Liver (tissue), 9 donors: ENCODE results near the gene YAF2. TPM values are rescaled to one million over a fixed set of nuclear protein-coding genes. Genes with fewer than 3 reads are reported as not detected.

ENCODE experiments used
- DNase-seq: peaks from one replicate; pipeline ENCODE4 v3.0.0-alpha.2; 2017; ENCODE audit warnings: low spot score
- H3K27ac ChIP-seq, 2 donors: one replicate each; pipeline ENCODE4 v1.7.0; 2013; ENCODE audit warnings: inconsistent platforms in 2 of 2, low read length in 2 of 2, control low read depth in 1 of 2, low read depth in 1 of 2, mild to moderate bottlenecking in 1 of 2
- H3K27me3 ChIP-seq, 4 donors: one replicate each; pipeline versions ENCODE4 v1.6.1 to v1.7.0; 2013; ENCODE audit warnings: low read length in 3 of 4, inconsistent platforms in 1 of 4, mild to moderate bottlenecking in 1 of 4, moderate library complexity in 1 of 4; ENCODE audit not compliant: control insufficient read depth in 4 of 4, insufficient read depth in 4 of 4
- H3K36me3 ChIP-seq, 4 donors: one replicate each; pipeline versions ENCODE4 v1.6.1 to v1.7.0; 2013; ENCODE audit warnings: low read length in 3 of 4, mild to moderate bottlenecking in 3 of 4, low read depth in 1 of 4, moderate library complexity in 1 of 4; ENCODE audit not compliant: control insufficient read depth in 4 of 4, insufficient read depth in 3 of 4
- H3K4me1 ChIP-seq, 4 donors: one replicate each; pipeline versions ENCODE4 v1.6.1 to v1.7.0; 2013; ENCODE audit warnings: low read length in 3 of 4, mild to moderate bottlenecking in 3 of 4, moderate library complexity in 1 of 4; ENCODE audit not compliant: control insufficient read depth in 4 of 4, insufficient read depth in 4 of 4
- H3K4me3 ChIP-seq, 3 donors: one replicate each; pipeline versions ENCODE4 v1.6.1 to v1.7.0; 2013; ENCODE audit warnings: low read length in 3 of 3, control low read depth in 1 of 3, low read depth in 1 of 3, mild to moderate bottlenecking in 1 of 3
- H3K9ac ChIP-seq, 2 donors: one replicate each; pipeline ENCODE4 v1.7.0; 2013; ENCODE audit warnings: low read length in 2 of 2, mild to moderate bottlenecking in 2 of 2, moderate library complexity in 2 of 2, control low read depth in 1 of 2, low read depth in 1 of 2
- H3K9me3 ChIP-seq, 4 donors: one replicate each; pipeline versions ENCODE4 v1.6.1 to v1.7.0; 2013; ENCODE audit warnings: low read length in 3 of 4; ENCODE audit not compliant: control insufficient read depth in 4 of 4
- ATF3 ChIP-seq: IDR thresholded peaks from 2 replicates; pipeline ENCODE4 v1.6.1; 2016; ENCODE audit warnings: antibody characterized with exemption
- CTCF ChIP-seq: fragments of 150-350 bp; IDR thresholded peaks from 2 replicates; pipeline ENCODE4 v1.5.1; 2017; ENCODE audit warnings: improper control_type of control experiment, low read depth, low read length; ENCODE audit not compliant: missing input control
- EGR1 ChIP-seq, 2 donors: IDR thresholded peaks; 2 replicates each; pipeline ENCODE4 v1.6.1; 2016 to 2018; ENCODE audit warnings: antibody characterized with exemption in 2 of 2, low read depth in 2 of 2
- FOXA1 ChIP-seq: IDR thresholded peaks from 2 replicates; pipeline ENCODE4 v1.6.1; 2016; ENCODE audit warnings: antibody characterized with exemption
- FOXA2 ChIP-seq: IDR thresholded peaks from 2 replicates; pipeline ENCODE4 v1.6.1; 2016; ENCODE audit warnings: antibody characterized with exemption
- GABPA ChIP-seq, 2 donors: IDR thresholded peaks in 1 of 2; conservative IDR thresholded peaks in 1 of 2; 2 replicates each; pipeline ENCODE4 v1.6.1; 2016; ENCODE audit warnings: antibody characterized with exemption in 2 of 2, mild to moderate bottlenecking in 1 of 2, moderate library complexity in 1 of 2
- HNF4A ChIP-seq, 2 donors: conservative IDR thresholded peaks; 2 replicates each; pipeline ENCODE4 v1.6.1; 2016; ENCODE audit warnings: antibody characterized with exemption in 2 of 2, mild to moderate bottlenecking in 2 of 2
- HNF4G ChIP-seq: IDR thresholded peaks from 2 replicates; pipeline ENCODE4 v1.6.1; 2016; ENCODE audit warnings: antibody characterized with exemption
- JUND ChIP-seq, 2 donors: IDR thresholded peaks; 2 replicates each; pipeline ENCODE4 v1.6.1; 2016; ENCODE audit warnings: antibody characterized with exemption in 2 of 2
- MAX ChIP-seq: IDR thresholded peaks from 2 replicates; pipeline ENCODE4 v1.6.1; 2016; ENCODE audit warnings: antibody characterized with exemption
- NR2F2 ChIP-seq: IDR thresholded peaks from 2 replicates; pipeline ENCODE4 v1.6.1; 2016; ENCODE audit warnings: antibody characterized with exemption
- RAD21 ChIP-seq, 2 donors: IDR thresholded peaks; 2 replicates each; pipeline ENCODE4 v1.6.1; 2016; ENCODE audit warnings: antibody characterized with exemption in 2 of 2, mild to moderate bottlenecking in 2 of 2
- RXRA ChIP-seq, 2 donors: IDR thresholded peaks; 2 replicates each; pipeline ENCODE4 v1.6.1; 2017 to 2018; ENCODE audit warnings: antibody characterized with exemption in 2 of 2, mild to moderate bottlenecking in 1 of 2
- SP1 ChIP-seq: IDR thresholded peaks from 2 replicates; pipeline ENCODE4 v1.6.1; 2018; ENCODE audit warnings: antibody characterized with exemption, mild to moderate bottlenecking
- TAF1 ChIP-seq: conservative IDR thresholded peaks from 2 replicates; pipeline ENCODE4 v1.6.1; 2016; ENCODE audit warnings: antibody characterized with exemption, mild to moderate bottlenecking
- YY1 ChIP-seq: IDR thresholded peaks from 2 replicates; pipeline ENCODE4 v1.6.1; 2016; ENCODE audit warnings: antibody characterized with exemption, mild to moderate bottlenecking
- WGBS: extraction: QIAGEN DNeasy Blood & Tissue Kit; methylation state at CpG from one replicate; pipeline ENCODE4 v1.1.7; 2013; 5-methylcytosine and 5-hydroxymethylcytosine counted together
- polyA plus RNA-seq, 2 donors: library from polyadenylated mRNA; stranded (reverse) in 1 of 2; unstranded in 1 of 2; fragments of 200-250 nt in 1 of 2; fragments of >200 nt in 1 of 2; fragmentation: Nextera tagmentation in 1 of 2; extraction: Ambion mirVana in 1 of 2; gene quantifications; one replicate each; pipeline versions ENCODE4 v1.2.1 to v1.2.3, GENCODE V29; 2013 to 2015
- total RNA-seq, 2 donors: library from RNA; depleted of rRNA; stranded (reverse); fragments of >200 nt; gene quantifications; one replicate each; pipeline ENCODE4 v1.2.3, GENCODE V29; 2014
- TF ChIP-seq, protein P1 (sequence below): IDR thresholded peaks from 2 replicates; pipeline ENCODE4 v1.6.1; 2016; ENCODE audit warnings: antibody characterized with exemption
- TF ChIP-seq, protein P2 (sequence below): IDR thresholded peaks from 2 replicates; pipeline ENCODE4 v1.6.1; 2016; ENCODE audit warnings: antibody characterized with exemption, mild to moderate bottlenecking
- donor health status: healthy.
- donor health status: healthy.
- donor health status: healthy.
- donor health status: healthy.
- donor health status: healthy.

YAF2 gene
- total and polyA plus RNA-seq, 4 donors, result 7.3 to 22.9 (median 16.2) TPM

DNA sequence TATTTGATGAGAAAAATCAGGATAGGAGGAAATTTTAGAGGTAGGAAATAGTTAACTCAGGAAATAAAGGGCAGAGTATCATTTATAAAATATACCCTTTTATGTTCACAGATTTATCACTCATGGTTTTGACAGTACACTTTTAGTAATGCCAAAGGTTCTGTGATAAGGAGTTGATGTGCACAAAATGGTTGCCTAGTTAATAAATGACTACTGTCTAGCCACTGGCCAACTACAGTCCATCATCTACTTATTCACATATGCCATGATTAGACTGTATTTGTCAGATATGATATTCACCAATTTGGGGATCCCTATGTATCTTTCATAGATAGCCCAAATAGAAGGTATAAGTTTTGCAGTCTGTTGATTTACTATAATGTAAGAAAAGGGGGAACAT lies 74.1 kb downstream of the YAF2 start:
- Histone ChIP-seq H3K4me3 (no peak overlapping the region), H3K27me3 (no peaks in the 10 kb centered on the region), H3K9ac (no peak overlapping the region), H3K36me3 (peaks cover 0 to 10% (median 8%) of the 10 kb centered on the region in 4 donors), H3K9me3 (no peaks in the 10 kb centered on the region), H3K27ac (no peak overlapping the region), H3K4me1 (peaks cover 0 to 6% (median 0%) of the 10 kb centered on the region in 4 donors)
- TF ChIP-seq HNF4G (no peak), YY1 (peak; percentile 94), RXRA (IDR thresholded peaks at IDR 0.05) (no peak), NR2F2 (no peak), RAD21 (IDR thresholded peaks at IDR 0.05) (no peak)
- TF ChIP-seq, protein P1, sequence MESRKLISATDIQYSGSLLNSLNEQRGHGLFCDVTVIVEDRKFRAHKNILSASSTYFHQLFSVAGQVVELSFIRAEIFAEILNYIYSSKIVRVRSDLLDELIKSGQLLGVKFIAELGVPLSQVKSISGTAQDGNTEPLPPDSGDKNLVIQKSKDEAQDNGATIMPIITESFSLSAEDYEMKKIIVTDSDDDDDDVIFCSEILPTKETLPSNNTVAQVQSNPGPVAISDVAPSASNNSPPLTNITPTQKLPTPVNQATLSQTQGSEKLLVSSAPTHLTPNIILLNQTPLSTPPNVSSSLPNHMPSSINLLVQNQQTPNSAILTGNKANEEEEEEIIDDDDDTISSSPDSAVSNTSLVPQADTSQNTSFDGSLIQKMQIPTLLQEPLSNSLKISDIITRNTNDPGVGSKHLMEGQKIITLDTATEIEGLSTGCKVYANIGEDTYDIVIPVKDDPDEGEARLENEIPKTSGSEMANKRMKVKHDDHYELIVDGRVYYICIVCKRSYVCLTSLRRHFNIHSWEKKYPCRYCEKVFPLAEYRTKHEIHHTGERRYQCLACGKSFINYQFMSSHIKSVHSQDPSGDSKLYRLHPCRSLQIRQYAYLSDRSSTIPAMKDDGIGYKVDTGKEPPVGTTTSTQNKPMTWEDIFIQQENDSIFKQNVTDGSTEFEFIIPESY, result no peak
- DNase-seq, result no peak

GRCh38 chr12:42162965-42163364 lies 75.1 kb downstream of the YAF2 start:
- no peak overlapping the region for H3K4me3 ChIP-seq
- no peak overlapping the region for H3K9ac ChIP-seq
- H3K4me1 ChIP-seq, result peaks cover 0 to 6% (median 0%) of the 10 kb centered on the region in 4 donors
- DNase-seq, result no peak
- peaks cover 0 to 10% (median 8%) of the 10 kb centered on the region in 4 donors for H3K36me3 ChIP-seq
- H3K9me3 ChIP-seq, result no peaks in the 10 kb centered on the region
- WGBS, result 95% methylated on average over 1 of the region's 1 CpG
- H3K27me3 ChIP-seq, result no peaks in the 10 kb centered on the region
- TF ChIP-seq GABPA (IDR thresholded peaks at IDR 0.05 in 1 of 2, conservative IDR thresholded peaks at IDR 0.05 in 1 of 2) (no peak), TAF1 (no peak), RAD21 (IDR thresholded peaks at IDR 0.05) (no peak), NR2F2 (no peak), ATF3 (no peak), CTCF (no peak), JUND (IDR thresholded peaks at IDR 0.05) (no peak), FOXA1 (no peak), EGR1 (IDR thresholded peaks at IDR 0.05; ENCODE audit: low read depth in 2 of 2) (no peak), SP1 (no peak), HNF4G (no peak), RXRA (IDR thresholded peaks at IDR 0.05) (no peak), FOXA2 (no peak), HNF4A (conservative IDR thresholded peaks at IDR 0.05) (no peak), YY1 (no peak), MAX (no peak)
- TF ChIP-seq, protein P1, result no peak
- TF ChIP-seq, protein P2, sequence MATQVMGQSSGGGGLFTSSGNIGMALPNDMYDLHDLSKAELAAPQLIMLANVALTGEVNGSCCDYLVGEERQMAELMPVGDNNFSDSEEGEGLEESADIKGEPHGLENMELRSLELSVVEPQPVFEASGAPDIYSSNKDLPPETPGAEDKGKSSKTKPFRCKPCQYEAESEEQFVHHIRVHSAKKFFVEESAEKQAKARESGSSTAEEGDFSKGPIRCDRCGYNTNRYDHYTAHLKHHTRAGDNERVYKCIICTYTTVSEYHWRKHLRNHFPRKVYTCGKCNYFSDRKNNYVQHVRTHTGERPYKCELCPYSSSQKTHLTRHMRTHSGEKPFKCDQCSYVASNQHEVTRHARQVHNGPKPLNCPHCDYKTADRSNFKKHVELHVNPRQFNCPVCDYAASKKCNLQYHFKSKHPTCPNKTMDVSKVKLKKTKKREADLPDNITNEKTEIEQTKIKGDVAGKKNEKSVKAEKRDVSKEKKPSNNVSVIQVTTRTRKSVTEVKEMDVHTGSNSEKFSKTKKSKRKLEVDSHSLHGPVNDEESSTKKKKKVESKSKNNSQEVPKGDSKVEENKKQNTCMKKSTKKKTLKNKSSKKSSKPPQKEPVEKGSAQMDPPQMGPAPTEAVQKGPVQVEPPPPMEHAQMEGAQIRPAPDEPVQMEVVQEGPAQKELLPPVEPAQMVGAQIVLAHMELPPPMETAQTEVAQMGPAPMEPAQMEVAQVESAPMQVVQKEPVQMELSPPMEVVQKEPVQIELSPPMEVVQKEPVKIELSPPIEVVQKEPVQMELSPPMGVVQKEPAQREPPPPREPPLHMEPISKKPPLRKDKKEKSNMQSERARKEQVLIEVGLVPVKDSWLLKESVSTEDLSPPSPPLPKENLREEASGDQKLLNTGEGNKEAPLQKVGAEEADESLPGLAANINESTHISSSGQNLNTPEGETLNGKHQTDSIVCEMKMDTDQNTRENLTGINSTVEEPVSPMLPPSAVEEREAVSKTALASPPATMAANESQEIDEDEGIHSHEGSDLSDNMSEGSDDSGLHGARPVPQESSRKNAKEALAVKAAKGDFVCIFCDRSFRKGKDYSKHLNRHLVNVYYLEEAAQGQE, result no peak
- no peak overlapping the region for H3K27ac ChIP-seq
